Stromal cell of bone marrow (primary cell): ENCODE measurements around the gene SERPINA5.
A peak's percentile ranks its signal among the peaks of the same experiment; 100 is the strongest.
"Not testable (repeated sequence)": the region's sequence is repeated elsewhere in the genome, so short reads cannot be mapped to it uniquely, and the experiment has no call there.

Experiments
- DNase-seq: peaks from one replicate; pipeline ENCODE4 v3.0.0-alpha.2; 2012; ENCODE audit warnings: low read depth

SERPINA5 gene

DNA sequence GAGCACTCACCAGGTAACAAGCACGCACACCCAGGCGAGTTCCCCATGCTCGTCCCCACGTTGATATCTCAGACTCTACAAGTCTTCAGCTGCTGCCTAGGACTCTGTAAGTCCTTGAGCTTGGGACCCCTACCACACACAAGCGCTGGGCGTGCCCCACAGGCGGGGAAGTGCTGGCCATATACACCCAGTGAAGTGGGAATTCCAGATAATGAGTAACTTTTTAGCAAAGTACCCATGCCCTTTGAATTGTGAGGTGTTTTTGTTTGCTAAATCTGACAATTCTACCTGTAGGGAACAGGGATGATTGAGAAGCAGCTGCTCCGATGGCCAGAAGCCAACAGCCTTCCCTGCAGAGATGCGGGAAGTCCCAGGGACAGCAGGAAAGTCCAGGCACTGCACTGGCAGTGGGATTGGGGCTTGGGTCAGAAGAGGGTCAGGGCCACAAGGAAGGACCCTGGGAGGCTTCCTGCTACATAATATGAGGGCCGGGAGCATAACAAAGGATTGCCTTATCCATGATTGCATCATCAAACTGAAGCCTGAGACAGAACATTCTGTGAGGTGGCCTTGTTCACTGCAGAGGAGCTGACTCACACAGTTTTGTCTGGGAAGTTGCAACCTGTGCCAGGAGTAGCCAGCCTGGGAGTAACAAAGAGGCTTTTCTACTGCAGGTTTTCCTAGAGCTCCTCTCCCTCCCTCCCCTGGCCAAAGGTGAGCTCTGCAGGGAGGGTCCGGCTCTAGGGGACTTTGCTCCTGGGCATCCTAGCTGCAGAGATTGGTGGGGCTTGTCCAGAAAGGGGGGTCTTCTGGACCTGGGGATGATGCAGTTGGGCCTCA is 17.8 kb downstream of the SERPINA5 start:
- DNase-seq: peak; percentile 94

DNA sequence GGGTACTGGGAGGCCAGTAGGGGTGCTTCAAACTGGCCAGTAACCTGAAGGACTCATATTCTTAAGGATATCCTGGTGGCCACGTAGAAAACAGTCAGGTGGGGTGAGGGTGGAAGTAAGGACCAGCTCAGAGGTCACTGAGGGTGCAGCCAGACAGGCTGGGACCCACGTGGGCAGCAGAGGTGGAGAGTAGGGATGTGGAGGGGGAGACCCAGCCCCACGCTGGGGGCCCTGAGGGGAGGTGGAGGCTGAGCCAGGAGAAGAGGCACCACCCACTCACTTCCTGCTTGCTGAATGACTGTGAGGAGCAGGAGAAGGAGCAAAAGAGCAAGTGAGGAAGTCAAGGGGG is 18.4 kb downstream of the SERPINA5 start:
- DNase-seq: no peak

DNA sequence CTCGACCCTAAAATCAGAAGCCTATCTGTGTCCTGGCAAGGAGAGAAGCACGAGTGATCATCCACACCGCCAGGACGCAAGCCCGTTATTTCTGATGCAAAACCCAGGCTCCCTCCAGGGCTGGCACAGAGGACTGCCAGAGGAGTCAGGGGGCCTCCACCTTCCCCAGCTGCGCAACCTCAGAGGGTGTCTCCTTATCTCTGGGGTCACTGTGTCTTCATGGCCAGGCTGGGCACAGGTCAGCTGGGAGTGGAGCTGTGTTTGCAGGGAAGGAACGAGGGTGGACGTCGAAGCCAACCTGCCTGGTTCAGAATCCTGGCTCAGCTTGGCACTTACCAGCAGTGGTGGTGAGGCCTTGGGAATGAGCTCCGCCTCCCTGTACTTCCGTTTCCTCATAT is 18.9 kb downstream of the SERPINA5 start:
- no peak for DNase-seq

DNA sequence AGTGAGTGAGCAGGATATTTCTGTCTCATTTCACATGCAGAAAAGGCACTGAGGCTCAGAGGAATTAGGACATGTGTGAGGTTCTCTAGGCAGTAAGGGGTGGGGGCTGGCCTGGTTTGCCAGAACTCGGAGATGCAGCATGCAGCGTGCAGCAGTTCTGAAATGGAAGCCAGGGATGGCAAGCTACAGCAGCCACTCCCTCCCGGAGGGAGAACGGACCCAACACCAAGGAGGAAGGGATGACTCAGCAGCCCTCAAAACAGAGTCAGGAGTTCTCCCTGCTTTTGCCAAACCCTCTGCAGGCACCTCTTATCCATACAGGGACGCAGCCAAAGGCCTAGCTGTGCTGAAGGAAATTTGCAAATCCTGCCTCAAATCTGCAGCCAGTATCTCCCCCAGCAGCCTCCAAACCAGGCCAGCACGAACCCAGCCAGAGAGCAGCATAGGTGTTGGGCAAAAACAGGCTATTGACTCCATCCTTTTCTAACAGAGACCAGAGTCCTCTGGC is 20.7 kb downstream of the SERPINA5 start:
- DNase-seq: peak; percentile 95

DNA sequence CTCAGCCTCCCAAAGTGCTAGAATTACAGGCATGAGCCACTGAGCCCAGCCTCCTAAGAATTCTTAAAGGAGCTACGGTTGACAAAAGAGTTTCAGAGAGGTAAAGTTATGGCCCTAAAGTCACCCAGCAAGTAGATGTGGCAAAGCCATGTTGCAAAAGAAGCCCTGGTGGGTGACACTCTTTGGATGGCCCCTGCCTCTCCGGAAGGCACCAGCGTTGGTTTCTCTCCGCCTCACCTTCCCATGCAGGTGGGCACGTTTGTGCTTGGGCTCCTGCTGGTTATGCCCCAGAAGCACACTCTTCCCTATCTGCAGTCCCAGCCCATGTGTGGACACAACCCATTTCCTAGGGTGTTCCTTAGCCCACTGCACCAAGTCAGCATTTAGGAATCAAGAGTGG is 21.5 kb downstream of the SERPINA5 start:
- no peak for DNase-seq

DNA sequence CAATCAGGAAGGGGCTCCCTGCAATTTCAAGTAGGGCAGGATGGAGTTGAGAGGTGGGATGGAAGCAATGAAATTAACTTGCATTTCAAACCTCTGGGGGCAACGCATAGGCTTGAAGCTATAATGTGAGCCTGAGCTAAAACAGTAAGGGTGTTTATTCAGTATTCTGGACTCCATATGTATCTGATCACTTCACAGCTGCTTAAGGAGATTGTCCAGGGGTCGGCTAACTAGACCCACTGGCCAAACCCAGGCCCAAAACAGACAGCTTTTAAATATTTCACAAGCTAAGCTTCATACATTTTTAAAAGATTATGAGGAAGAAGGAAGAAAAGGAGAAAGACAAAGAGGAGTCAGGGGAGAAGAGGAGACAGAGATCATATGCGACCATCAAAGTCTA is 24.1 kb downstream of the SERPINA5 start:
- DNase-seq: no peak

DNA sequence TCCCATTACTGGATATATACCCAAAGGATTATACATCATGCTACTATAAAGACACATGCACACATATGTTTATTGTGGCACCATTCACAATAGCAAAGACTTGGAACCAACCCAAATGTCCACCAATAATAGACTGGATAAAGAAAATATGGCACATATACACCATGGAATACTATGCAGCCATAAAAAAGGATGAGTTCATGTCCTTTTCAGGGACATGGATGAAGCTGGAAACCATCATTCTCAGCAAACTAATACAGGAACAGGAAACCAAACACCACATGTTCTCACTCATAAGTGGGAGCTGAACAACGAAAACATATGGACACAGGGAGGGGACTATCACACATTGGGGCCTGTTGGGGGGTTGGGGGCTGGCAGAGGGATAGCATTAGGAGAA is 27.7 kb downstream of the SERPINA5 start:
- DNase-seq: not testable (repeated sequence)

DNA sequence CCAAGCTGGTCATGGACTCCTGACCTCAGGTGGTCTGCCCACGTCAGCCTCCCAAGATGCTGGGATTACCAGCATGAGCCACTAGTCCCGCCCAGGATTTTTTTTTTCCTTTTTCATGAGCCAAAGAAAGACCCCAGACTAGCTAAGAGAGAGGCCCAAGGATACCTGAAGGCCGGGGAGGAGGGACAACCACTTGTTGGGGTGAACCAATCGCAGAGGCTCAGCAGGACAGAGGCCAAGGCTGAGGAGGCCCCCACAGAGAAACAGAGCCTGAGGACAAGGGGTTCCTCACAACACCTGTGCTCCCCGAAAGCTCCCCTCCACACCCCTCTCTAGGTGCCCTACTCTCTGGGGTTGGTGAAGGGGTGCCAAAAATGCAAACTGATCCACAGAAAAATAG is 30.0 kb downstream of the SERPINA5 start:
- DNase-seq: no peak

DNA sequence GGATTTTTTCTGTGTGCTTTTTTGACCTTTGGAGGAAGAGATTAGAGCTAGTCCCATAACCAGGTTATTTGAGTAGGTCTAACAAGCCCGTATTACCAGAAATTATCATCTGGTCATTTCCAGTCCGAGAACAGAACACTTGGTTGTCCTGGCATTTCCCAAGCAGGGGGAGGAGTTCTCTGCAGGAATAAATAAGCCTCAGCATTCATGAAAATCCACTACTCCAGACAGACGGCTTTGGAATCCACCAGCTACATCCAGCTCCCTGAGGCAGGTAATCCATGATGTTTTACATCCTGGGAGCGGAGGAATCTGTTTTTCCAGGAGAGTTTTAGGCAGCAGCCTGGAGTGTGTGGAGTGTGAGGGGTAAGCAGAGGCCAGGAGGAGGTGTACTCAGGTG is 30.9 kb downstream of the SERPINA5 start, which contains the start of gene SERPINA3:
SERPINA3 (plus strand) TSS at position 218 of the 400 bp plus-strand sequence. CDS start 2,051 bp downstream, outside the sequence.
- no peak for DNase-seq

DNA sequence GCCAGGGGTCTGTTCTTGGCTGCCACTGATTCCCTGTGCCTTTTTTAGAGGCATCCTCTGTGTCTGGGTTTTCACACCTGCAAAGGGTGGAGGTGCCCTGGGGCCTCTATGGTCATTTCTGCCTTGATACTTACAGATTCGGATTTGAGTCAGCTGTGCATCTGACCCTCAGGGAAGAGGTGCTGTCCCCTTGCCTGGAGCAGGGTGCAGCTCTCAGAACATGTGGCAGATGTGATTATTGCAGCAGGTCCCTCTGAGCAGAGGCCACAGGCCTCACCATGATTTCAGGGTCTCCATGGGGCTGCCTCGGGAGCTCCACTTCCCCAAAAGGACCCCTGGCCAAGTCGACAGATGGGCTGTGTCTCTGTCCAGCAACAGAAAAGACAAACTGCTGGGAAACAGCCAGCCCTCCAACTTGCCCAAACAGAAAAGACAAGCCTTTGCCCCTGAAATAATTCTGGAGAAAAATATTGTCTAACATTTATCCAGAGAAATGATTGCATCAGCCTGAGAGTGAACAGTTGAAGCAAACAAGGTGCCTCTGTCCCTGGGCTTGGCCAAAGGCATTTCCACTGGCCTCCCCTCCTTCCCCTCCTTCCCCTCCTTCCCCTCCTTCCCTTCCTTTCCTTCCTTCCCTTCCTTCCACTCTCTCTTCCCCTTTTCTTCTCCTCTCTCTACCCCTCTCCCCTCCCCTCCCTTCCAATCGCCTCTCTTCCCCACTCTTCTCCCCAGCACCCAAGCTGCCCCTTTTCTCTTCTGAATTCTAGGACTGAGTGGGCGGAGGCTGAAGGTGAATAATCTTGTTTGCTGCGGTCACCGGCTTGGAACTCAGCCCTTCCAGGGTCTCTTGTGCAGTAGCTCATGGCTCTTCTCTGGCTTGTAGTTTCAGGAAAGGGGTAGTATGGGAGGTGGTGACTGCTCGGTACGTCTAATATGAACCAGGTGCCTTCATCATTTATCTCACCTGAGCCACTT is 31.6 kb downstream of the SERPINA5 start:
- DNase-seq: no peak

DNA sequence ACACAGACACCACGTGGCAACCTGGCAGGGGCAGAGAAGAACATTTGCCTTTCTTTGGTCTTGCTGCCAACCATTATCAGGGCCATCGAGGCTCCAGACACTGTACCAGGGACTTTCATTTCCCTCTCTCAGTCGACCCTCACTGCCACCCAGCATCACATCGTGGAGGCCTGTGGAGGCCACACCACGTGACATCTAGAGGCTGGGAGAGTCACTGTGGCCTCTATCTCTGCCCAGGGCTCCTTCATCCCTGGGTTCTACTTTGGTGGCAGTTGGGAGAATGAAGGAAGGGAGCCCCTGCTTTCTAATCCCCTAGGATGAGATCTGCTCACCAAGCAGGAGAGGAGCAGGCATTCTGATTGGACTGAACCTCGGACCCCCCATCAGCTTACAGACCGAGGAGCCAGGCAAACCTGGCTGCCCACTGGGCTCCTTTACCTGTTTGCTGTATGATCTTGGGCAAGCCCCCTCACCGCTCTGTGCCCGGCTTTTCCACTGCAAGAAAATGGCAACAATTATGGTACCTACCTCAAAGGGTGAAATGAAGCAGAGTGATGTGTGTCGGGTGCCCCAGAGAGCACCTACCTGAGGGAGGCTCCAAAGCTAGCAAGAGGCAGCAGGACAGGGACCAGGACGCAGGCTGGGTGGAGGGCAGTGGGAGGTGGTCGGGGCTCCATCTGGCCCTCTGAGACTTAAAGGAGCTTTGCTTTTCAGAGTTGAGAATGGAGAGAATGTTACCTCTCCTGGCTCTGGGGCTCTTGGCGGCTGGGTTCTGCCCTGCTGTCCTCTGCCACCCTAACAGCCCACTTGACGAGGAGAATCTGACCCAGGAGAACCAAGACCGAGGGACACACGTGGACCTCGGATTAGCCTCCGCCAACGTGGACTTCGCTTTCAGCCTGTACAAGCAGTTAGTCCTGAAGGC is 32.8 kb downstream of the SERPINA5 start:
- no peak for DNase-seq

DNA sequence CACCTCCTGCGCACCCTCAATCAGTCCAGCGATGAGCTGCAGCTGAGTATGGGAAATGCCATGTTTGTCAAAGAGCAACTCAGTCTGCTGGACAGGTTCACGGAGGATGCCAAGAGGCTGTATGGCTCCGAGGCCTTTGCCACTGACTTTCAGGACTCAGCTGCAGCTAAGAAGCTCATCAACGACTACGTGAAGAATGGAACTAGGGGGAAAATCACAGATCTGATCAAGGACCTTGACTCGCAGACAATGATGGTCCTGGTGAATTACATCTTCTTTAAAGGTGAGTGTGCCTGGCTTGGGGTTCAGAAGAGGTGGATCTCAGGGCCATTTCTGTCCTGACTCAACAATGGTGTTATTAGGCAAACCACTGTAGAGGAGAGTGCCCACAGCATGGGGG is 33.6 kb downstream of the SERPINA5 start:
- no peak for DNase-seq

DNA sequence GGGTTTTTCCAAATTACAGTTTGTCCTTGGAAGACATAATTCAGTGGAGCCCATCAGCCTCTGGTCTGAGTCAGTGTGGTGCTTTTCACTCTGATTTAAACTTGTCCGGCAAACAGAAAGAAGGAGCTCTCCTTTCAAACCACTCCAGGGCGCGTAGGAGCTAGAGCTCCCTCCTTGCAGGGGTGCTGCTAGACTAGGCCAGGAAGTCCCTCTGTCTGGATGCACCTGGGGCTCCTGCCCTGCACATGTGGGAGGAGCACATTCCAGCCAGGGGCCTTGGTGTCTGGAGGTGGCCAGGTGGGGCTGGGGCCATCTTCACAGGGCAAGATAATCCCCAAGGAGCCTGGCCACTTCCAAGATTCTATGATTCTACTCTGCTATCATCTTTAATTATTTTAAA is 34.0 kb downstream of the SERPINA5 start:
- no peak for DNase-seq

DNA sequence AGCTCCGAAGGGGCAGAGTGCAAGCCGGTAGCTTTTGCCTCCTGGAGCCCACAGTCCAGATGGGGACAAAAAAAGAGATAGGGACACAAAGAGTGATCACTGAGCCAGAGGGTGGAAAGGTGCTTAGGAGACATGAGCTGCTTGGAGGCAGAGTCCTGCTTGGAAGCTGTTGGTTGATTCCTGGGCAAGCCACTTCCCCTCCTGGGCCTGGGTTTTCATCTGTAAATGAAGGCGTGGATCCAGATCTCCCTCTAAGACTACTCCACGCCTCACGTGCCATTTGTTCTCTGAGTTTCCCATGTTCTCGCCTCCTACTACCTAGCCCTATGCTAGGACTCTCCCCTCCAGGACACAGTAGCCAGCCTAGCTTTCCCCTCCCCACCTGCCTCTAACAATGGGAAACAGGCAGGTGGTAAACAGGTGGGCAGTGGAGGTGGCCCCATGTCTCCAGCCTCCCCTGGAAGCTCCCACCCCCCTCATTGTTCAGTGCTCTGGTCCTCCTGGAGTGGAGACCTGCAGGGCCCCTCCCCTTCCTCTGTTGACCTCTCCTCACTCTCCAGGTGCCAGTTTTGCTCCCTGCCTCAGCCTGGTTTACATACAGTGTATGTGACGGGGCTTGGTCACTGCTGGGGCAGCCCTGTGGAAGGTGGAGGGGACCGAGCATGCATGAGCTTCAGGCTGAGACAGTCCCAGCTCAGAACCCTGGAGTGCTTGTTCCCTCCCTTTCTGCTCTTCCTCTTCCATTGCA is 34.8 kb downstream of the SERPINA5 start:
- DNase-seq: no peak

DNA sequence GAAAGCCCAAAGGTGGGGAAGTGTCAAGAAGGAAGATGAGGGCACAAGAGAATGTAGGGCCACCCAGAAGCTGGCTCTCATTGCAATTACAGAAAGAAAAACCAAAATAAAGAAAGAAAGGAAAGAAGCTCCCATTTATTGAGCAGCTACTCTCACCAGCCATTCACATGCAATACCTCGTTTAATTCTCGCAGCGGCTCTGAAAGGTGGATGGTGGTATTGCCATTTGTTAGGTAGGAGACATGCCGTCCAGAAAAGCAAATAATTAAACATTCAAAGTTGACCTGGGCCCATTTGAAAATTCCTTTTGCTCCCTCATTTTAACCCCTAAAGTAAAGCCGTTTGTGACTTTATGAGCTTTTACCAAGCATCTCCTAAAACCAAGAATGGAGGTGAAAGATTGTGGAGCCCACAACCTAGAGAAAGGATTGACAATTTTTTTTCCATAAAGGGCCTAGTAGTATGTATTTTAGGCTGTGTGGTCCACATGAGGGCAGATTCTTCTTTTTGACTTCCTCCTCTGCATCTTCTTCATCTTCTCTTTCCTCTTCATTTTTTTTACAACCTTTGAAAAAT is 36.2 kb downstream of the SERPINA5 start:
- DNase-seq: no peak

DNA sequence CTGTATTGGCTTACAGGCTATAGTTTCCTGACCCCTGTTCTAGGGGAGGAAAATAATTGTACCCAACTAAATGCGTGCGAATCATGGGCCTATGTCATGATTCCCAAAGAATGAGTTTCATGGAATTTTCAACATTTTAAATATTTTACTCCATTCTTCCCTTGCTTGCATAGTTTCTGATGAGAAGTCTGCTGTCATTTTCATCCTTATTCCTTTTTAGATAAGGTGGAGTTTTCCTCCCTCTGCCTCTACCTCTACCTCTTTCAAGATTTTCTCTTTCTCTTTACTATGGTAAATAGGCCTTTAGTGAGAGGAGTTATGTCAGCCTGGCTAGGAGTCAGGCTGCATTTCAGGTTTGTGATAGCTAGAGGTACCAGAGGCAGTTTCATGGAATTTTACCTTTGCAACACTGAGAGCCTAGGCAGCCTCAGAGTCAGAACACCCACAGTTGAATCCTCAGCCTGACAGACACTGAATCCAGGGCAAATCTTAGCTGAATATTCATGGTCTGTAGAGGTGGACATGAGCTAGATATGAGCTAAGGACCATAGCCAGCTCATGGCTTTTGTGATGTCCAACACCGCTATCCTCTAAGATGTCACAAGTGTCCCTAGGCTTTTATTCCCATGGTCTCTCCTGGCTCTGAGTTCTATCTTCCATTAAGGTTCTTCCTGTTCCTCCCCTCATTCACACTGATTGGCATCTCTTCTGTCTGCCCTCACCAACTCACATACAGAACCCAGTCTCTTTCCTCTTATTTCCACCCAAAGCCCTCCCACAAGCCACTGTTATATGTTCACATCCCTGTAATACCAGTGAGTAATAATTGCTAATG is 37.0 kb downstream of the SERPINA5 start:
- DNase-seq: no peak

DNA sequence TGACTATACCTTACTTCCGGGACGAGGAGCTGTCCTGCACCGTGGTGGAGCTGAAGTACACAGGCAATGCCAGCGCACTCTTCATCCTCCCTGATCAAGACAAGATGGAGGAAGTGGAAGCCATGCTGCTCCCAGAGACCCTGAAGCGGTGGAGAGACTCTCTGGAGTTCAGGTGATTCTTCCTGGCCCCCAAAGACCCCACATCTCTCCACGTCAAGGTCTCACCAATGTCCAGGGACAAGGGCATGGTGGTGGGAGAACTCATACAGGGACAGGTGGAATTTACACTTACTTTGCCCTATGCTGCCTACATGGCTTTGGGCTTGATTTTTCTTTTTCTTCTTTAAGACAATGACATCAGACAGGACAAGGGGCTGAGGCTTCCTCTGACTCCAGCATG is 38.1 kb downstream of the SERPINA5 start:
- no peak for DNase-seq

DNA sequence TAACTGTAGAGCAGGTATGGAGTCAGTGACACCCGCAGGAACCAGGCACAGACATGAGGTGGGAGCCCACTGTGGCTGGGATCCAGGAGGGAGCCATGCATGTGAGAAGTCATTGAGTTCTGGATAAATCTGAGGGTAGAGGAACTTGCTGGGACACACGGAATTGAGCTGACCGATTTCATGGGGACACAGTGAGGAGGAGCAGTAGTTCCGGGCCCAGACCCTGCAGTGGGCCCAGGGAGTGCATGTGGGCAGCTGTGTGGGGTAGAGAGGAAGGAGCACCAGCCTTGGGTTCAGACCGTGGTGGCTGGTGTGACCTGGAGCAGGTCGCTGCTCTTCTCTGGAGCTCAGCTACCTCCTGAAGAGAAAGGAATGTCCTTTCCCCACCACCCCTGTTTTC is 39.4 kb downstream of the SERPINA5 start:
- DNase-seq: no peak

DNA sequence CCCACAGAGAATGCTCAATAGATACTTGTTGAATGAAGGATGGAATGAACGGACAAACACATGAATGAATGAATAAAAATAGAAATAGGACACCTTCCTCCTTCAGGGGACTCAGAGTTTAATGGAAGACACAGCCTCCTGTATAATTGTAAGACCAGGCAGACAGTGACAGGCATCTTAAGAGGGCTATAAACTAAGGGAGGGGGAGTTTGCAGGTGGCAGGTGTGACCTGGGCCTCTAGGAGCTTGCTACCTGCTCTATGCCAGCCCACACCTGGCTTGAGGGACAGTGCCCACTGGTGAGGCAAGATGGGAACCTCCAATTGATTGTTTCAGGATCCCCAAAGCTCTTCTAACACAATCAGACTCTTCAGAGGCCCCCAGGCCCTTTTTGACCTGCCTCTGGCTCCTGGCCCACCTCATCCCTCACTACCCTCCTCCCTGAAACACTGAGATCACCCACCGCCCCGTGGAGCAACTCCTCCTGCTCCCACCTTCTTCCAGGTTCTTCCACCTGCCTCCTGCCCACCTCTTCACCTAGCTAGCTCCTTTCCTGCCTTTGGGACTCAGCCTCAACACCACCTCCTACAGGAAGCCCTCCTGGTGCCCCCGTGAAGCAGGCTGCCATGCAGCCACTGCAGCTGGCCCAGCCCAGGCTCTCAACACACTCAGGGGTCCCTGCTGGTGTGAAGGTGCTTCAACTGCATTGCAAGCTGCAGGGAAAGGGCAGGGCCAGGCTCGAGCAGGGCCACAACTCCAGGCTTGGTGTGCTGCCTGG is 40.3 kb downstream of the SERPINA5 start:
- no peak for DNase-seq
